Eye (tissue), 1 donor: ENCODE results near the gene CXXC5.
A peak's percentile ranks its signal among the peaks of the same experiment; 100 is the strongest.

Experiments
- DNase-seq: peaks from one replicate; pipeline ENCODE4 v3.0.0-alpha.2; 2015

The CXXC5 gene

GRCh38 chr5:139638736-139639618 lies 9.2 kb upstream of the CXXC5 start:
- DNase-seq, result peak; percentile 81

DNA sequence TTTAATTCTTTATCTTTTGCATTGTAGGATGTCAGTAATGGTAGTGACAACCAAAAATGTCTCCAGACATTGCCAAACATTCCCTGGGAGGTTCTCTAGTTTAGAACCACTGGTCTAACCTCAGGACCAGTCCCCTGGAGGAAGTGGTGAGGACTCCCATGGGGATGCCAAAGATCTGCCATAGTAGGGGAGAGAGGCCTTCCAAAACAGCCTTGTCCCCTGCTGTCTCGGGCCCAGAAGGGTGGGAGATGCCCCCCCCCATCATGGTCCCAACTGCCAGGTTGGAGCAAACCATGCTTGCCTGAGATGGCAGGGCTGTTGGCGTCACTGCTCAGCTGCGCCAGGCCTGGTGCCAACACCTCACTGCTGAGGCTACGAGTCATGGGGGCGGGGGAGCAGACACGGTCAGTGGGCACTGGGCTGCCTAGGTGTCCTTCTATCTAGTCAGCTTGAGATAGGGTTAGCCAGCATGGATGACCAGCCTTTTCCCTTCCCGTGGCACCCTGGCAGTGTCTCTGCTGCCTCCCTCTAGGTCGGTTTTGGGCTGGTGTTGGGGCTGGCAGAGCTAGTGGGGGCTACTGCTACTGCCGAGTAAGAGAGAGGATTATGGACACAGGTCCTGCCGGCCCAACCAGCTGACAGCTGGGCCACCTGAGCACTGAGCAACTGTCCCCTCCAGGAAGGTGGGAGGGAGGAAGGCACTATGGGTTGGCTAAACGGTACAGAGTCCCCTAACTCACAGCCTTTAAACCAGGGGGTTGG lies 8.3 kb upstream of the CXXC5 start:
- DNase-seq, result no peak

- DNase-seq, result peak; percentile 21
These were observed 7.6 kb upstream of the CXXC5 start for GRCh38 chr5:139640421-139641115.

DNA sequence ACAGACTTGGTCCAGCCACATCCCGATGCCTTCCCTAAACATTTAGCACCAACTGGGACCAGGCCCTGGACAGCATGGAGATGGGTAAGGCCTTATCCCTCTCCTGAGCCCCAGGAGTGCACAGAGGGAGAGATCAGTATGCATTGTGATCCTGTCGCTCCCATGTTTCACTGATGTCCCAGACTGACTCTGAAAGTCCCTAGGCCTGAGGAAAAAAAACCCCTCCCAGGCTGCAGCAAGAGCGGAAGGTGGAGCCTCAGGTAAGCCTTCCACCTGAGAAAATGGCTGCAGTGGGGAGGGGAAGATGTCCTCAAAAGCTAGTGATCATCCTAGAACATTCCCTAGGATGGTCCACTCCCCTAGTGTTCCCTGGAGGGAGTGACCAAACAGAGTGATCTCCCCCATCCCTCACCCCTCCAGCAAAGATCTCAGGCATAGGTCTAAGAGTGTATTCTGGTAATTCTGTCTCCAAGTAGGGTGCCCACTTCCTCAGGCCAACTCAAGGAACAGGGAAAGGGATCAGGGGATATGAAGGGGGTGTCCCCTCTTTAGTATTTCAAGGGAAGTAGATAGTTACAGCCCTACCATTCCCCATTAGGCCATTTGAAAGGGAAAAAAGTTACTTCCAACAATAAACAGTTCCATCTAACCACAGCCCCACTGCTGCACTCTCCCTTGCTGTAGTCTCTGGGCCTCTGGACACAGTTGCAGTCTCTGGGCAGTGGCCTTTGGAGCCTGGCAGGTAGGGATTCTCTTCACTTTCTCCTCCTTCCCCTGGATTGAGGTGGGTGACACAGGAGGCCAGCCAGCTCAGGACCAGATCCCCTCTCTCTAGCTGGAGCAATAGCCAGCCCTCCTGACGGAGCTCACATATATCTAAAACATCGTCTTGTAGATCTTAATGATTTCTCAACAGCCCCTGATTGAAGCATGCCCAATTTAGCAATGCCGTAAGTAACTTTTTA lies 6.8 kb upstream of the CXXC5 start:
- no peak for DNase-seq

DNA sequence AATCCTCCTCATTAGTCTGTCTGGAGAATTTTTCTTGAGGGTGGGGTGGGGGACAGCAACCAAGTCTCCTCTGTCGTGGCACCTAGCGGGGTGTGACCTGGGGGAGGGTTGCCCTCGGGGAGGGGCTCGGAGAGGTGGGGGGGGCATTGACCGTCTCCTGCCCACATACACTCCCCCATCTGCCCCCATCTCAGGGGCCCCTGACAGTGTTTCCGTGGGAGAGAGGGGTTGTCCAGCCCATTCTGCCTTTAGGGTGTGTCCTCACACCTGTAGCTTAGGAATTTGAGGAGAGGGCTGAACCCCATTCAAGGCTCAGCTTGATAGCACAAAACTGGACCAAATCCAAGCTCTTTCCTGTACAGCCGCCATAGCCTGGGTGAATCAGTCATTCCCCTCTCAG lies 5.9 kb upstream of the CXXC5 start:
- no peak for DNase-seq

- DNase-seq, result peak; percentile 20
These were observed 5.0 kb upstream of the CXXC5 start for GRCh38 chr5:139642891-139643871.

DNA sequence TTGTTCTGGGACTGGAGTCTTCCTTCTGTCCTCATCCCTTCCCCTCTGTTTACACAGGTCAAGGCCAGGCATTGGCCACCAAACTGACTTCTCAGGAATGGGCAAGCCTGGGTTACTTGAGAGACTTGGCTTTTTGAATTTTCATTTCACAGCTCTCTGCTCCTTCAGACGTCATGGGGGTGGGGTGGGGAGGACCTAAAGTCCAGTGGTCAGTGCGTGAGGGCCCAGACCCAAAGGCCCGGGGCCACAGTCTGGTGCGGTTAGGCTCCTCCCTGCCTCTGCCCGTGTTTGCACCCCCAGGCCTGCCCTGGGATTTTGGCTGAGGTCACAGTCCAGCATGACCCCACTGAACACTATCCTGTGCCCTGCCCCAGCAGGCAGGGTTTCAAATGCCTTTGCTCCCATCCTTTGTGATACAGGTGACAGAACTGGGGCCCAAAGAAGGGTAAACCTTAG lies 4.1 kb upstream of the CXXC5 start:
- DNase-seq, result no peak

- DNase-seq, result no peak
These were observed 3.3 kb upstream of the CXXC5 start for GRCh38 chr5:139644646-139645429.

DNA sequence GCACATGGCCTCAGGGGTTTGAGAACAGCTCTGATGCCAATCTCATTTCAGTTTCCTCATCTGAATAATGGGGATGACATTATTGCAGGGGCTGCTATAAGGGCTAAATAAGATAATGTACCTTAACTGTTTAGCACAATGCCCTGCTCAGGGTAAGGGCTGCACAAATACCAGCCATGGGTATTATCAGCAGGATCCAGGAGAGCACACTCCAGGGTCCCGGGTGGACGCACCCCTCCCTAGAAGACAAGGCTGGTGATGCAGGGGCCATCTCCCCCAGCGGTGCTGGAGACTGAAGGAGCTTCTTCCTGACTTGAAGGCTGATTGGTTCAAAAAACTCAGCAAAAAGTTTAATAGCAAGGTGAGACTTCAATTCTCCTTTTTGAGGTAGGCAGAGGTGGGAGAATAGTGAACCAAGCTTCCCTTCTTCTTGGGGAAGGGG lies 2.7 kb upstream of the CXXC5 start:
- DNase-seq, result no peak

DNA sequence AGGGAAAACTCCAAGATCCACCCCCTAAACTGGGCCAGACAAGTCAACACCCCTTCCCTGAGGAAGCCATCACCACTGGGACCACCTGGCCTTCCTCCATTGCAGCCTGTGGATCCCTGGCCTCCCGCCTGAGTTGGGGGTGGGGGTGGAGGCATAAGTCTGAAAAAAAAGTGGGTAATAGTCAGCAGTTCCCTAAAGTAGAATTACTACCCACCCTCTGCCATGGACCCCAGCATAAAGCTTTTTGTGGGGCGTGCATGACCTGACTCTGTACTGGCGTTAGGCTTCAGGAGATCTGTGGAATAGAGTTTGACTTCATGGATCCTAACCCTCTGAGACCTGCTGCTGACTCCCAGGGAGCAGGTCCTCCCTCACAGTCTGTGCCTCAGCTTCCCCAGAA lies 2.0 kb upstream of the CXXC5 start:
- DNase-seq, result no peak

- peak; percentile 77 for DNase-seq
These were observed 1.1 kb upstream of the CXXC5 start for GRCh38 chr5:139646912-139647505.

DNA sequence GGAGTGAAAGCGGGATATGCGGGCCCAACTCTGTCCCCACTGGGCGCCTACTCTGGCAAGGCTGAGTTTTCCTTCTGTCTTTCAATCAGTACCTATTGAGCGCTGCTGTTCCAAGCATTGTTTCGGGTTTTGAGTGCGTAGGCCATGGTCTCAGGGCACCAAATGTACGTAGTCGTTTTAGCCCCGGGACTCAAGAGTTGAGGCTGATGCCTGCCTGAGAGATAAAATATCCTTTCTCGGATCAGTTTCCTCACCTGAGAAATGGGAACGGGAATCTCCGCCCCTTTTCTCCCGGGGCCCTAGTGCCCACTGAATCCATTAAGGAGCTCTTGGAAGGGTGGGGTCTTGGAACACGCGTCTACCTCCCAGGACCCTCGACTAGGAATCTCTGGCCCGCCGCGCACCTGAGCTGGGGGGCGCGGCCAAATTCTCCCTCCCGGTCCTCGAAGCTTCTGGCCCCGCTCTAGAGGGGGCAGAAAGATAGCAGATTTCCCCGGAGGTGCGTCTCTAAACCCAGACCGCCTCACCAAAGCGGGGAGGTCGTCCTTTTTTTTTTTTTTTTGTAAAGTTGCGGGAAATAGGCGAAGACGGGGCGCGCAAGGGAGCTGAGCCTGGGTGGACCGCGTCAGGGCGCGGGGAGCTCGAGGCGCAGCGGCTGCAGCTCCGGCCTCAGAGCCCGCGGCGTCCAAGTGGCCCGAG lies 494 bp upstream of the CXXC5 start:
- peak; percentile 75 for DNase-seq

- DNase-seq, result peak; percentile 76
These were observed 1.2 kb downstream of the CXXC5 start for GRCh38 chr5:139649082-139649991.

- peak; percentile 73 for DNase-seq
These were observed 2.0 kb downstream of the CXXC5 start for GRCh38 chr5:139650031-139650688.

DNA sequence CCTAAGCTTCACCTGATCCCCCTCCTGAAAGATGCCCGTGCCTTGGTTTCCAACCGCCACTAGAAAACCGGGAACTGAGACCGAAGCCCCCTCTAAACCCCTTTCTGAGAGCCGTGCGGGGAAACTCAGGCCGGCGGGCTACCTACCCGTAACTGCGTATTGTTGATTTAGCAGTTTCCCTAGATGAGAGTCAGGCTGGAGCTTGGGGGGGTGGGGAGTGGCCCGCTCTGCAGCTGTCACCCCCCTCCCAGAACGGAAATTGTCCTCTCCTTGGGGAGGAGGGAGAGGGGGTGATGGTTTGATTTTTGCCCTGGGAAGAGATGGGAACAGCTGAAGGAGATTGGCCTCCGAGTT lies 2.5 kb downstream of the CXXC5 start:
- DNase-seq, result peak; percentile 72

DNA sequence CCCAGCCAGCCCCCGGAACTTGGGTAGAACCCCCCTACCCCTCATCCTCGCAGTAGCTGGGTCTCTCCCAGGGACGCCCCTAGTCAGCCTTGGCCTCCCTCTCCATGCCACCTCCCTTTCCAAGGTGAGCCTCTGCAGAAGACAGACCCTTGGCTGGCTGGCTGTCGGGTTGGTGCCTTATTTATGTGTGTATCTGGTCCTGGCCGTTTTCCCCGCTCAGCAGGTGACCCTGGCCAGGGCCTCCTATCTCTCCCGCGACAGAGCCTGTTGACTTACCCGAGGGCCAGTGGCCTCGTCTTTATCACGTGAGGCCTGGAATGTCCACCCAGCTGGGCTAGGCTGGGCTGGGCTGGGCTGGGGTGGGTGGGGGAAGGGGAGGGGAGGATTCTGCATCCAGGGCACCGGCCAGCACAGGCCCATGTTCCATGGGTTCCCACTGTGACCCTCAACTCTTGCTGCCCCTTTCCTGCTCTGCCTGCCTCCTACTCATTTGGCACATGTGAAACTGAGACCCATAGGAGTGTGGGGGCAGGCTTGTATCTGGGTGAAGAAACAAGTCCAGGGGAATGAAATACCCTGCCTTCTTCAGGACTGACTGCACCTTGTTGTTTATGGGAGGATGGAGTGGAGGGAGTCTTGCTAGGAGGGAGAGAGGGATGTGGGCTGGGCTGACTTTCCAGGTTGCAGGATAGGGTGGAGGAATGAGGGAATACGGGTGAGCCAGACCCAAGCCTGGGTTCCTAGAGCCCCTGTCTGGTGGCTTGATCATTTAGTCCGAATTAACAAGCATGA lies 3.1 kb downstream of the CXXC5 start:
- peak; percentile 81 for DNase-seq
